ENCODE measurements around the gene G2E3. TPM values are rescaled to one million over a fixed set of nuclear protein-coding genes. Genes with fewer than 3 reads are reported as not detected.
A peak's percentile ranks its signal among the peaks of the same experiment; 100 is the strongest.

G2E3 gene
- total RNA-seq, 1 experiment from 2014 or later, result 31.3 TPM

GRCh38 chr14:30655658-30656057 lies 96.7 kb downstream of the G2E3 start:
- no peak for DNase-seq
- H3K9me3 Mint-ChIP-seq (ENCODE audit: low read depth, unreplicated experiment), result no peaks in the 10 kb centered on the region
- H3K27me3 Mint-ChIP-seq (ENCODE audit: unreplicated experiment), result no peaks in the 10 kb centered on the region
- CTCF ChIA-PET, result no interaction called here
- no TSS peak for BruUV-seq (replicated peaks)
- H3K4me1 Mint-ChIP-seq (ENCODE audit: low read depth, unreplicated experiment), result no peaks in the 10 kb centered on the region
- H3K27ac Mint-ChIP-seq (ENCODE audit: unreplicated experiment), result no peak overlapping the region
- no peak for TF ChIP-seq CTCF (IDR thresholded peaks at IDR 0.05; ENCODE audit: unreplicated experiment)
- H3K4me3 Mint-ChIP-seq (ENCODE audit: low read depth, unreplicated experiment), result no peak overlapping the region
- peaks cover 4% of the 10 kb centered on the region for H3K36me3 Mint-ChIP-seq (ENCODE audit: insufficient read depth, unreplicated experiment)
- intact Hi-C loops (cut with micrococcal nuclease; ENCODE audit: unreplicated experiment), result loop anchor here (2.0 to 5.0 kb wide), 2 partner anchors 251 to 702 kb away; no protein-coding TSS in a partner anchor

- peaks cover 4% of the 10 kb centered on the region for H3K36me3 Mint-ChIP-seq (ENCODE audit: insufficient read depth, unreplicated experiment)
- intact Hi-C loops (cut with micrococcal nuclease; ENCODE audit: unreplicated experiment), result loop anchor here (2.0 to 5.0 kb wide), 2 partner anchors 251 to 701 kb away; no protein-coding TSS in a partner anchor
- peak; percentile 59 for TF ChIP-seq CTCF (IDR thresholded peaks at IDR 0.05; ENCODE audit: unreplicated experiment)
- no peak overlapping the region for H3K4me3 Mint-ChIP-seq (ENCODE audit: low read depth, unreplicated experiment)
- no peaks in the 10 kb centered on the region for H3K4me1 Mint-ChIP-seq (ENCODE audit: low read depth, unreplicated experiment)
- no peaks in the 10 kb centered on the region for H3K27me3 Mint-ChIP-seq (ENCODE audit: unreplicated experiment)
- CTCF ChIA-PET, result interaction anchor here (0.7 kb wide), 1 partner anchor 731 kb away, joined by 3 read pairs; no protein-coding TSS in a partner anchor
- no TSS peak for BruUV-seq (replicated peaks)
- no peak overlapping the region for H3K27ac Mint-ChIP-seq (ENCODE audit: unreplicated experiment)
- H3K9me3 Mint-ChIP-seq (ENCODE audit: low read depth, unreplicated experiment), result no peaks in the 10 kb centered on the region
- peak; percentile 29 for DNase-seq
Measured at GRCh38 chr14:30656190-30656632, 97.3 kb downstream of the G2E3 start.

- CTCF ChIA-PET, result interaction anchor here (0.7 kb wide), 2 partner anchors 448 to 1549 kb away, joined by 3 read pairs; no protein-coding TSS in a partner anchor
- intact Hi-C loops (cut with micrococcal nuclease; ENCODE audit: unreplicated experiment), result loop anchor here (2.0 to 5.0 kb wide), 2 partner anchors 250 to 700 kb away; no protein-coding TSS in a partner anchor
Measured at GRCh38 chr14:30657050-30657449, 98.1 kb downstream of the G2E3 start.

GRCh38 chr14:30657606-30658163 lies 98.7 kb downstream of the G2E3 start:
- Mint-ChIP-seq H3K27ac (ENCODE audit: unreplicated experiment) (no peak overlapping the region), H3K4me3 (ENCODE audit: low read depth, unreplicated experiment) (no peak overlapping the region)
- TF ChIP-seq CTCF (IDR thresholded peaks at IDR 0.05; ENCODE audit: unreplicated experiment), result no peak

More at GRCh38 chr14:30657050-30657449, 98.1 kb downstream of the G2E3 start:
- TF ChIP-seq CTCF (IDR thresholded peaks at IDR 0.05; ENCODE audit: unreplicated experiment), result no peak
- Mint-ChIP-seq H3K27me3 (ENCODE audit: unreplicated experiment) (no peaks in the 10 kb centered on the region), H3K9me3 (ENCODE audit: low read depth, unreplicated experiment) (no peaks in the 10 kb centered on the region), H3K27ac (ENCODE audit: unreplicated experiment) (no peak overlapping the region), H3K36me3 (ENCODE audit: insufficient read depth, unreplicated experiment) (peaks cover 4% of the 10 kb centered on the region), H3K4me1 (ENCODE audit: low read depth, unreplicated experiment) (no peaks in the 10 kb centered on the region), H3K4me3 (ENCODE audit: low read depth, unreplicated experiment) (no peak overlapping the region)
- DNase-seq, result no peak
- no TSS peak for BruUV-seq (replicated peaks)

More at GRCh38 chr14:30657606-30658163, 98.7 kb downstream of the G2E3 start:
- DNase-seq, result no peak
- Mint-ChIP-seq H3K27me3 (ENCODE audit: unreplicated experiment) (no peaks in the 10 kb centered on the region), H3K36me3 (ENCODE audit: insufficient read depth, unreplicated experiment) (peaks cover 4% of the 10 kb centered on the region), H3K4me1 (ENCODE audit: low read depth, unreplicated experiment) (no peaks in the 10 kb centered on the region), H3K9me3 (ENCODE audit: low read depth, unreplicated experiment) (no peaks in the 10 kb centered on the region)
- CTCF ChIA-PET, result interaction anchor here (0.7 kb wide), 2 partner anchors 448 to 1549 kb away, joined by 3 read pairs; no protein-coding TSS in a partner anchor
- no TSS peak for BruUV-seq (replicated peaks)
- intact Hi-C loops (cut with micrococcal nuclease; ENCODE audit: unreplicated experiment), result loop anchor here (2.0 to 5.0 kb wide), 2 partner anchors 249 to 700 kb away; no protein-coding TSS in a partner anchor

Measured in Calu3 (cell line).